HepG2 (cell line): Measurements from ENCODE around the gene CTDSP1. TPM values are rescaled to one million over a fixed set of nuclear protein-coding genes. Genes with fewer than 3 reads are reported as not detected.

ENCODE experiments used
- ATAC-seq: fragments of 200-7000 bp; cut with Tn5 transposase; 3 replicates; pipeline ENCODE4 v1.9.1; 2020; ENCODE audit warnings: mild to moderate bottlenecking, moderate library complexity
- BruUV-seq: library from RNA; stranded (reverse); fragments of 400-500 nt; replicated peaks from 2 replicates; lab custom pipeline; 2021; lab: Mats Ljungman, UMichigan
- CTCF ChIA-PET: fragments of 300-600 bp; formaldehyde crosslinking; extraction: SDS; loops from one replicate; lab custom pipeline; 2021; ENCODE audit warnings: low total read pairs, inconsistent platforms, low intra/inter-chr PET ratio; lab: Yijun Ruan, JAX
- POLR2A ChIA-PET: fragments of 350-600 bp; sonication (Branson Sonifier 250); formaldehyde crosslinking; loops from one replicate; lab custom pipeline; 2020; ENCODE audit warnings: antibody characterized with exemption, inconsistent platforms; lab: Yijun Ruan, JAX
- DNase-seq: peaks from one replicate; pipeline ENCODE4 v3.0.0-alpha.2; 2015; ENCODE audit warnings: low spot score
- FAIRE-seq: peaks from 3 replicates; lab custom pipeline; 2011; peaks lifted over from hg19 to GRCh38; lab: Jason Lieb, UNC
- H2AFZ ChIP-seq: one replicate; pipeline ENCODE4 v1.6.1; 2011; ENCODE audit warnings: low read length, inconsistent platforms
- H3K27ac ChIP-seq: fragments of 300-600 bp; 3 replicates; pipeline ENCODE4 v1.8.0; 2011; ENCODE audit warnings: mixed run types, mild to moderate bottlenecking, mixed read lengths, low read length, inconsistent platforms; ENCODE audit not compliant: insufficient read depth; ENCODE audit errors: extremely low read length
- H3K27me3 ChIP-seq, 2 experiments: fragments of 200-600 bp in 1 of 2; 2 replicates in 1 of 2; 3 replicates in 1 of 2; pipeline versions ENCODE4 v1.6.0 to v1.8.0; 2011; ENCODE audit warnings: low read length in 2 of 2, mild to moderate bottlenecking in 2 of 2, moderate library complexity in 2 of 2, inconsistent platforms in 1 of 2; ENCODE audit not compliant: insufficient read depth in 2 of 2, control insufficient read depth in 1 of 2
- H3K36me3 ChIP-seq, 2 experiments: fragments of 200-600 bp in 1 of 2; replicated peaks in 1 of 2; 2 replicates in 1 of 2; 3 replicates in 1 of 2; pipeline versions ENCODE4 v1.5.1 to v1.8.0; 2011; ENCODE audit warnings: low read length in 2 of 2, inconsistent platforms in 1 of 2; ENCODE audit not compliant: insufficient read depth in 2 of 2, control insufficient read depth in 1 of 2
- H3K4me1 ChIP-seq: 2 replicates; pipeline ENCODE4 v1.5.1; 2012; ENCODE audit warnings: low read length, inconsistent platforms; ENCODE audit not compliant: insufficient read depth
- H3K4me2 ChIP-seq: 2 replicates; pipeline ENCODE4 v1.6.0; 2011; ENCODE audit warnings: low read depth, low read length, inconsistent platforms
- H3K4me3 ChIP-seq, 3 experiments: fragments of 200-600 bp in 1 of 3; sonication (generic), shearing (Covaris generic) in 1 of 3; replicated peaks in 1 of 3; 2 replicates each; pipeline ENCODE4 v1.5.1; 2011 to 2016; ENCODE audit warnings: low read length in 3 of 3, inconsistent platforms in 2 of 3, low read depth in 2 of 3, mild to moderate bottlenecking in 2 of 3, control low read depth in 1 of 3, mixed read lengths in 1 of 3; ENCODE audit not compliant: insufficient read depth in 1 of 3
- H3K79me2 ChIP-seq: one replicate; pipeline ENCODE4 v1.6.1; 2011; ENCODE audit warnings: low read length, inconsistent platforms; ENCODE audit not compliant: insufficient read depth
- H3K9ac ChIP-seq: 2 replicates; pipeline ENCODE4 v1.6.0; 2011; ENCODE audit warnings: mild to moderate bottlenecking, low read depth, low read length, inconsistent platforms; ENCODE audit not compliant: insufficient read depth
- H3K9me3 ChIP-seq: 2 replicates; pipeline ENCODE4 v1.5.1; 2012; ENCODE audit warnings: mild to moderate bottlenecking, low read length
- H4K20me1 ChIP-seq: 2 replicates; pipeline ENCODE4 v1.6.0; 2011; ENCODE audit warnings: inconsistent platforms, mild to moderate bottlenecking, low read length, moderate library complexity; ENCODE audit not compliant: insufficient read depth
- GATAD2A ChIP-seq: IDR thresholded peaks from 2 replicates; pipeline ENCODE4 v1.6.1; 2016
- HOXA7 ChIP-seq: sonication (generic); formaldehyde crosslinking; IDR thresholded peaks from 2 replicates; pipeline ENCODE4 v1.8.1; 2022; ENCODE audit warnings: mild to moderate bottlenecking, missing genetic modification reagents, moderate library complexity
- MEF2D ChIP-seq: sonication (generic); formaldehyde crosslinking; IDR thresholded peaks from 2 replicates; pipeline ENCODE4 v1.5.1; 2020; ENCODE audit warnings: mild to moderate bottlenecking, missing genetic modification reagents
- RBFOX2 ChIP-seq: fragments of 200-400 bp; formaldehyde crosslinking; IDR thresholded peaks from 2 replicates; pipeline ENCODE4 v1.6.1; 2017; ENCODE audit warnings: low read depth, mild to moderate bottlenecking, low read length
- SIX4 ChIP-seq: sonication (generic); formaldehyde crosslinking; IDR thresholded peaks from 2 replicates; pipeline ENCODE4 v1.4.0; 2020; ENCODE audit warnings: missing genetic modification reagents
- ZNF121 ChIP-seq: sonication (generic); formaldehyde crosslinking; IDR thresholded peaks from 2 replicates; pipeline ENCODE4 v1.5.0; 2020; ENCODE audit warnings: mild to moderate bottlenecking, missing genetic modification reagents
- ZNF260 ChIP-seq: sonication (generic); formaldehyde crosslinking; IDR thresholded peaks from 2 replicates; pipeline ENCODE4 v1.4.0; 2020; ENCODE audit warnings: missing genetic modification reagents, low read depth, mild to moderate bottlenecking, borderline replicate concordance
- ZNF274 ChIP-seq: sonication (generic); formaldehyde crosslinking; IDR thresholded peaks from 2 replicates; pipeline ENCODE4 v1.5.1; 2020; ENCODE audit warnings: mild to moderate bottlenecking, missing genetic modification reagents
- ZNF609 ChIP-seq: sonication (generic); formaldehyde crosslinking; IDR thresholded peaks from 2 replicates; pipeline ENCODE4 v1.4.0; 2020; ENCODE audit warnings: mild to moderate bottlenecking, missing genetic modification reagents, borderline replicate concordance
- ZNF691 ChIP-seq: sonication (generic); formaldehyde crosslinking; IDR thresholded peaks from 2 replicates; pipeline ENCODE4 v1.4.0; 2020; ENCODE audit warnings: missing genetic modification reagents, low read depth, mild to moderate bottlenecking, borderline replicate concordance
- ZNF713 ChIP-seq: sonication (generic); formaldehyde crosslinking; IDR thresholded peaks from 2 replicates; pipeline ENCODE4 v1.4.0; 2020; ENCODE audit warnings: mild to moderate bottlenecking, missing genetic modification reagents
- WGBS: methylation state at CpG from one replicate; pipeline ENCODE4 v1.1.6; 2017; ENCODE audit warnings: low lambda C conversion rate; 5-methylcytosine and 5-hydroxymethylcytosine counted together
- in situ Hi-C: cut with HindIII; loops from 2 replicates; pipeline ENCODE4 v1.10.0; 2017; ENCODE audit warnings: low pct_unique_long_range_greater_than_20kb; ENCODE audit not compliant: extremely low pct_ligation_motif_present
- intact Hi-C: fragments of 100-400 bp; cut with micrococcal nuclease; formaldehyde crosslinking; loops from one replicate; pipeline ENCODE4 v1.10.0; 2022; ENCODE audit not compliant: unreplicated experiment
- polyA plus RNA-seq, 8 experiments: library from polyadenylated mRNA; depleted of rRNA in 3 of 8; stranded (reverse) in 7 of 8; unstranded in 1 of 8; fragments of >200 nt; fragmentation: Illumina TruSeq in 4 of 8; extraction: Trizol in 4 of 8; gene quantifications; 2 replicates each; pipeline versions ENCODE4 v1.2.1 to v1.2.3, GENCODE V29; 2011 to 2016; ENCODE audit warnings: low read depth in 4 of 8, missing spikeins in 1 of 8, mixed read lengths in 1 of 8; ENCODE audit not compliant: insufficient read depth in 1 of 8
- total RNA-seq, 5 experiments: library from RNA; depleted of rRNA; stranded (reverse); fragments of >200 nt; fragmentation: Illumina TruSeq; extraction: Trizol; gene quantifications; 2 replicates each; pipeline ENCODE4 v1.2.3, GENCODE V29; 2016; ENCODE audit warnings: low read depth in 1 of 5
- TF ChIP-seq, protein P1 (sequence below): IDR thresholded peaks from 2 replicates; pipeline ENCODE4 v1.6.1; 2018; ENCODE audit warnings: missing genetic modification reagents

Gene CTDSP1
- total and polyA plus RNA-seq, 2 of the 13 experiments (the other 11 are each of a cell fraction or from before 2014, with no cell fraction given) = 91.0 to 268 TPM

GRCh38 chr2:218445602-218446001 lies 45.9 kb downstream of the CTDSP1 start:
- ATAC-seq = no peak
- Histone ChIP-seq H3K9me3 (no peaks in the 10 kb centered on the region), H3K4me2 (peak overlapping the region; percentile 43; the same call in 1 of the 2 replicates), H3K4me1 (peaks cover 73% of the 10 kb centered on the region), H4K20me1 (no peaks in the 10 kb centered on the region), H3K27me3 (no peaks in the 10 kb centered on the region), H3K36me3 (peaks cover 24 to 79% of the 10 kb centered on the region in 2 experiments), H3K4me3 (no peak overlapping the region), H2AFZ (no peak overlapping the region), H3K79me2 (no peaks in the 10 kb centered on the region), H3K9ac (peak overlapping the region; percentile 27), H3K27ac (peak overlapping the region; percentile 67)
- 0 out of 2 replicates have a peak, but pooled peaks have one; percentile 32 for TF ChIP-seq RBFOX2
- TF ChIP-seq ZNF121 (CRISPR knock-in tag) = no peak
- ChIA-PET POLR2A (interaction anchor here (0.8 to 3.5 kb wide), 6 partner anchors 19 to 152 kb away, joined by 3 to 36 read pairs (median 4); partner anchors contain the start of genes CTDSP1 and VIL1), CTCF (no interaction called here)
- in situ Hi-C loops (no loop called here), intact Hi-C loops (loop anchor here (2.0 kb wide), 2 partner anchors 27 to 39 kb away; partner anchors contain the start of gene VIL1)
- DNase-seq = no peak
- FAIRE-seq = no peak
- BruUV-seq = no TSS peak

- FAIRE-seq (no peak), ATAC-seq (no peak), DNase-seq (no peak)
- no peaks in the 10 kb centered on the region for H4K20me1 ChIP-seq
- H3K36me3 ChIP-seq = peaks cover 22 to 71% of the 10 kb centered on the region in 2 experiments
- 95% methylated on average over 6 of the region's 6 CpGs for WGBS
- H3K4me3 ChIP-seq = no peak overlapping the region
- BruUV-seq = no TSS peak
- peaks cover 75% of the 10 kb centered on the region for H3K4me1 ChIP-seq
- H3K4me2 ChIP-seq = no peak overlapping the region
- in situ Hi-C loops = no loop called here
- H2AFZ ChIP-seq = no peak overlapping the region
- no peak overlapping the region for H3K9ac ChIP-seq
- no peaks in the 10 kb centered on the region for H3K79me2 ChIP-seq
- no peak overlapping the region for H3K27ac ChIP-seq
- H3K9me3 ChIP-seq = no peaks in the 10 kb centered on the region
- POLR2A ChIA-PET = interaction anchor here (0.6 to 3.5 kb wide), 3 partner anchors 28 to 175 kb away, joined by 3 to 36 read pairs (median 25); partner anchors contain the start of gene VIL1
- H3K27me3 ChIP-seq = no peaks in the 10 kb centered on the region
- CTCF ChIA-PET = no interaction called here
- intact Hi-C loops = no loop called here
- TF ChIP-seq HOXA7 (CRISPR knock-in tag) = no peak
- TF ChIP-seq, protein P1, sequence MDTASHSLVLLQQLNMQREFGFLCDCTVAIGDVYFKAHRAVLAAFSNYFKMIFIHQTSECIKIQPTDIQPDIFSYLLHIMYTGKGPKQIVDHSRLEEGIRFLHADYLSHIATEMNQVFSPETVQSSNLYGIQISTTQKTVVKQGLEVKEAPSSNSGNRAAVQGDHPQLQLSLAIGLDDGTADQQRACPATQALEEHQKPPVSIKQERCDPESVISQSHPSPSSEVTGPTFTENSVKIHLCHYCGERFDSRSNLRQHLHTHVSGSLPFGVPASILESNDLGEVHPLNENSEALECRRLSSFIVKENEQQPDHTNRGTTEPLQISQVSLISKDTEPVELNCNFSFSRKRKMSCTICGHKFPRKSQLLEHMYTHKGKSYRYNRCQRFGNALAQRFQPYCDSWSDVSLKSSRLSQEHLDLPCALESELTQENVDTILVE (CRISPR knock-in tag) = no peak
- TF ChIP-seq ZNF609 (CRISPR knock-in tag) = no peak
- 0 out of 2 replicates have a peak, but pooled peaks have one; percentile 30 for TF ChIP-seq MEF2D
- no peak for TF ChIP-seq ZNF260
- no peak for TF ChIP-seq ZNF691 (CRISPR knock-in tag)
- TF ChIP-seq SIX4 (CRISPR knock-in tag) = no peak
- TF ChIP-seq ZNF713 (CRISPR knock-in tag) = no peak
- peak; percentile 11; the same call in 1 of the 2 replicates for TF ChIP-seq GATAD2A (CRISPR knock-in tag)
- 0 out of 2 replicates have a peak, but pooled peaks have one; percentile 46 for TF ChIP-seq ZNF274 (CRISPR knock-in tag)
Observed at GRCh38 chr2:218446547-218446946, 46.9 kb downstream of the CTDSP1 start.
